ENCODE measurements around the gene IMP4. TPM values are rescaled to one million over a fixed set of nuclear protein-coding genes. Genes with fewer than 3 reads are reported as not detected.

Gene IMP4
- total and polyA plus RNA-seq, 2 donors (not counting 3 experiments of a cell fraction or from before 2014, with no cell fraction given) = 74.0 to 149 TPM

DNA sequence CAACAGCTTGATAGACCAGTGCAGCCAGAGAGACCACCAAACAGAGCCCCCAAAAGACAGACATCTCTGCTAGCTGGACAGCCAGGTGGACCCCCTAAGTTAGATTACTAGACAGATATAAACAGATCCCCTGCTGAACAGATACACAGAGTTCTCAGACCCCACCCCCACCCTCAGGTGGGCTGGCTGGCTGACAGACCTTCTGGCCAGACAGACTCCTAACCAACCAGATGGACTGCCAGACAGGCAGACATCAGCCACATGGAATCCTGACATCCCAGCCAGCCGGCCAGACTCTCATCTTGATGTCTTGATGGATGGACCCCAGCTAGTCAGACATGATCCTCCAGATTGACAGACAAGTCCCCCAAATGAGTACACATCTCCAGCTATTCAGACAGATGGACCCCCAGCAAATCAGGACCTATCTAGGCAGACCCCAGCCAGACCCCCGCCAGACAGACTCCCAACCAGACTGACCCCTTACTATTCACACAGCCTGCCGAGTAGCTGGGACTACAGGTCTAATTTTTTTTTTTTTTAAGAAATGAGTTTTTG is 31.2 kb downstream of the IMP4 start:
- Histone ChIP-seq H3K36me3 (ENCODE audit: control insufficient read depth in 2 of 2, extremely low read depth in 1 of 2, insufficient read depth in 2 of 2, low read length in 2 of 2) (no peaks in the 10 kb centered on the region), H3K9me3 (replicated peaks; ENCODE audit: control insufficient read depth, insufficient read depth, low read length) (no peaks in the 10 kb centered on the region), H3K79me2 (ENCODE audit: control insufficient read depth, insufficient read depth, low read length) (peaks cover 5% of the 10 kb centered on the region), H3K27ac (ENCODE audit: insufficient read depth, low read depth, low read length) (no peak overlapping the region), H3K9ac (replicated peaks; ENCODE audit: extremely low read depth, insufficient read depth, low read length) (no peak overlapping the region), H4K20me1 (replicated peaks; ENCODE audit: control insufficient read depth, extremely low read depth, insufficient read depth, low read length) (no peaks in the 10 kb centered on the region), H3K4me2 (ENCODE audit: insufficient read depth, low read length) (no peak overlapping the region), H3K27me3 (ENCODE audit: control insufficient read depth in 2 of 2, insufficient read depth in 2 of 2, low read length in 2 of 2) (no peaks in the 10 kb centered on the region), H3K9me1 (replicated peaks; ENCODE audit: control insufficient read depth, extremely low read depth, insufficient read depth, low read length) (no peaks in the 10 kb centered on the region), H2AFZ (ENCODE audit: low read depth, low read length) (no peak overlapping the region), H3K4me1 (ENCODE audit: control insufficient read depth, extremely low read depth, insufficient read depth, low read length) (peaks cover 14% of the 10 kb centered on the region), H3K4me3 (replicated peaks in 1 of 3; ENCODE audit: insufficient read depth in 1 of 3, low read depth in 1 of 3, low read length in 3 of 3) (no peak overlapping the region)
- no peak for TF ChIP-seq JUN (IDR thresholded peaks at IDR 0.05; ENCODE audit: borderline replicate concordance, insufficient read depth, insufficient read length, low read depth)
- TF ChIP-seq GATA2 (IDR thresholded peaks at IDR 0.05; ENCODE audit: insufficient read depth, insufficient read length, low read depth, low read length) = no peak
- no peak for TF ChIP-seq POLR2AphosphoS5 (IDR thresholded peaks at IDR 0.05; ENCODE audit: insufficient read depth, low read depth, low read length)
- TF ChIP-seq POLR2A (IDR thresholded peaks at IDR 0.05; ENCODE audit: low read depth, low read length) = no peak
- TF ChIP-seq FOS (IDR thresholded peaks at IDR 0.05; ENCODE audit: borderline replicate concordance, insufficient read depth, low read length) = no peak
- no peak for TF ChIP-seq EZH2 (IDR thresholded peaks at IDR 0.05; ENCODE audit: borderline replicate concordance, low read depth, low read length, severe bottlenecking)
- TF ChIP-seq, protein P1, sequence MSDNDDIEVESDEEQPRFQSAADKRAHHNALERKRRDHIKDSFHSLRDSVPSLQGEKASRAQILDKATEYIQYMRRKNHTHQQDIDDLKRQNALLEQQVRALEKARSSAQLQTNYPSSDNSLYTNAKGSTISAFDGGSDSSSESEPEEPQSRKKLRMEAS (IDR thresholded peaks at IDR 0.05; ENCODE audit: insufficient read depth, insufficient read length) = no peak
- TF ChIP-seq MYC (IDR thresholded peaks at IDR 0.05; ENCODE audit: low read depth, low read length) = no peak
- dilution Hi-C loops (cut with MboI; ENCODE audit: extremely low pct_ligation_motif_present, low sequenced_read_pairs) (no loop called here), intact Hi-C loops (cut with micrococcal nuclease) (loop anchor here (2.0 kb wide), 1 partner anchor 13 kb away; no protein-coding TSS in a partner anchor)
- DNase-seq (ENCODE audit: low read depth, low spot score) = no peak
- CTCF ChIA-PET = interaction anchor here (1.1 to 2.3 kb wide), 3 partner anchors 10 to 32 kb away, joined by 3 to 15 read pairs (median 11); partner anchors contain the start of genes IMP4 and PTPN18
- BruUV-seq (replicated peaks) = no TSS peak
- no peak for FAIRE-seq
- POLR2A ChIA-PET = no interaction called here

All from endothelial cell of umbilical vein (primary cell).